GM12892 (cell line): Measurements from ENCODE around the gene KLHL10.

ENCODE experiments used
- POLR2A ChIP-seq: IDR thresholded peaks from 2 replicates; pipeline ENCODE4 v1.6.1; 2011; ENCODE audit warnings: low read depth, low read length, control low read depth
- POLR2AphosphoS5 ChIP-seq: IDR thresholded peaks from 2 replicates; pipeline ENCODE4 v1.6.1; 2011; ENCODE audit warnings: low read depth, low read length, control low read depth
- TAF1 ChIP-seq: IDR thresholded peaks from 2 replicates; pipeline ENCODE4 v1.6.1; 2011; ENCODE audit warnings: low read depth, mild to moderate bottlenecking, control low read depth, low read length, borderline replicate concordance

DNA sequence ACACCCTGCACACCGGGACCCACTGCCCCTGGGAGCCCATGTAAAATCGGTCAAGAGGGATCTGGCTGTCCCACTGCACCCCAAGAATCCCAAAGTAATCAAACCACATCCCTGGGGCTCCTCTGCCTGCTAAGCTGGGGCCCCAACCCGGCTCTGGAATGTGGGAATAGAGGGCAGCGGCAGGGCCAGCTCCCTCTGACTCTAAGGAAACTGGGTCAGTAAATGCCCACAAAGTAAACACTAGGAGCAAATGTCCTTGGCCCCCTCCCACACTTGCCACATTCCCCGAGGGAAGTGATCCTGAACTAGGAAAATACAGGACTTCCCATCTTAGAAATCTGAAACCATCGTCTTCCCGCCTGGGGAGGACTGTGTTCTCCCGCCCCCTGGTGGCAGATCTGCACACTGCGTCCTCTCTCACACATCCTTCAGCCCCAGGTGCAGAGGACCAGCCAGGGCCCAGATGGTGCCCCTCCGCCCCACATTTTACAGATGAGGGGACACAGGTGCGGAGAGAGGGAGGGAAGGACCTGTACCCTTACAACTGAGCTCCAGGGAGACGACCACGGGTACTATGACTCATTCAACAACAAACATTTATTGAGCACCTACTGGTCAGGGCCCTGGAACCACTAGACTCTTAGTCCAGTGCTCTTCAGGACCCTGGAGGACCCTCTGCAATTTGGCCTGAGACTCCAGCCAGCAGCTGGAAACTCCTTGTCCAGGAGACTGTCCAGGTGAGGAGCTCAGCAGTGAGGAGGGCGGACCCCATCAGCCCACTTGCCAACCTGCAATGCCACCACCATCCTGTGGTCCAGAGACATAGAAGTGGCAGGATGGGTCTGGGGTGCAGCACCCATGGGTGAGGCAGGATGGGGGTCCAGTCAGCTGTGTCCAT is 36.0 kb upstream of the KLHL10 start:
- no peak for TF ChIP-seq POLR2A
- no peak for TF ChIP-seq POLR2AphosphoS5
- no peak for TF ChIP-seq TAF1
